DLD1 (cell line): ENCODE results near the gene PTPRC.

ENCODE experiments used
- in situ Hi-C: cut with HindIII; loops from 2 replicates; pipeline ENCODE4 v1.10.0; 2017; ENCODE audit warnings: low sequenced_read_pairs

PTPRC gene

GRCh38 chr1:198672124-198672523 is 33.3 kb downstream of the PTPRC start:
- in situ Hi-C loops, result no loop called here

DNA sequence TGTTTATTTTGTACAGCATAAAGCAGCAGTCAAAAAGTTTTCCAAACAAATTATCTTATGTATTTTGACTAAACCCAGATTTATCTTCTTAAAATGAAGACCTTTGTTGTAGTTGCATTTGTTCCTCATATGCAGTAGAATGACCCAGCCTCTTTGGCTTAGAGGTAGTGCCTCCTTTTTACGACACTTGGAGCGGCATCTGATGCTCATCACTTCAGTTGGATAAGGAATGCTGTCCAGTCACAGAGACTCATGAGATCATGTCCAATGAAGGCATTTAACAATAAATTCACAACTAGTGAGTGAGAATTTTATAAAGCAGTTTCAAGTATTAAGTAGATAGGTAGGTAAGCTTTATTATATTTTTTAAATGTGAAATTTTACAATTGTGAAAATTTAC is 35.2 kb downstream of the PTPRC start:
- in situ Hi-C loops, result no loop called here

GRCh38 chr1:198676253-198676652 is 37.4 kb downstream of the PTPRC start:
- in situ Hi-C loops, result no loop called here

DNA sequence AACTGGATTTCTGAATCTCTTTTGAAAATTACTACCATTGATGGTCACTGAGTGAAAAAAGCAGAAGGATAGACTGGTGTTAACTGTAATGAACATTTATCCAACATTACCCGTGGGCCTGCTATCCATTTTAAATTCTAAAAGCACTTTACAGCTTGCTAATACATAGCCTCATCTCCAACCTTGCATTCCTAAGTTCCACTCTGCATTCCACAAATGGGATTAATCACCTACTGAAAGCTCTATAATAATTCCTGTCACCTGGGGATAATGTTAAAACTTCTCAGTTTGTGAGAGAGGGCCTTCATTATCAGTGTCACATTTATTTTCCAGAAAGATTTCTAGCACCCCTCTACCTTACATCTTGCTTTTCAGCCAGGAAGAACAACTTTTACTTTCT is 38.2 kb downstream of the PTPRC start:
- in situ Hi-C loops, result no loop called here

DNA sequence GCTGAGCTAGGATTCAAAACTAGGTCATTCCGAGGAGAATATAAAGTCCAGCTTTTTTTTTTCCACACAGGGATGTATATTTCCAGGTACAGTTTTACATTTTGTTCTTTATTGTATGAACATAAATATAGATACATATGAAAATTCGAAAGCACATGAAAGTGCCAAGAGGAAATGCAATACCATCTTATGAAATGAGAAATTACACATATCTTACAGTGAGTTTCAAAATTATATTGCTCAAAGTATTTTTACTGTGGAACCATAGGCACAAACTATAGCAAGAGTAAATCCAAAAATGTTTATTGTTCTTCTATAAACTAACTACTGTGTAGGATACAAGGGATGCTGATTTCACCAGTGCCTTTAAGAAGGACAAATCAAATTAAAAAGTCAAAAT is 39.0 kb downstream of the PTPRC start:
- in situ Hi-C loops, result no loop called here

- in situ Hi-C loops, result no loop called here
Measured at GRCh38 chr1:198678301-198678836, 39.5 kb downstream of the PTPRC start.

DNA sequence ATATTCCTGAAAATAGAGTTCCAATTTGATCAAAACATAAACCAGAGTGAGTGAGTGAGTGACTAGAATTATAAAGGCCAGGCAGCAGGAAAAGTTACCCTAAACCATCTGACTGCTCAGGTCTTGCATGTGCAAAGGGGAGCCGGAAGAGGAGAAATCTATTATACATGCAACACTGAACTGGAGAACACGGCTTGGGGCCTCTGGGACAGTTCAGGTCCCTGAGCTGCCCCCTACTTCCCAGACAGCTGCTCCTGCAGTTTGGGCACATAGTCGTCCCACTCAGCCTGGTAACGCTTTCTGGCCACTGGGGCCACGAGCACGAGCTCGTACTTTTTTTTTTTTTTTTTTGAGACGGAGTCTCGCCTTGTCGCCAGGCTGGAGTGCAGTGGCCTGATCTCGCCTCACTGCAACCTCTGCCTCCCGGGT is 40.1 kb downstream of the PTPRC start:
- in situ Hi-C loops, result no loop called here

GRCh38 chr1:198679535-198680173 is 40.8 kb downstream of the PTPRC start:
- in situ Hi-C loops, result no loop called here

- in situ Hi-C loops, result no loop called here
Measured at GRCh38 chr1:198680174-198680875, 41.5 kb downstream of the PTPRC start.

DNA sequence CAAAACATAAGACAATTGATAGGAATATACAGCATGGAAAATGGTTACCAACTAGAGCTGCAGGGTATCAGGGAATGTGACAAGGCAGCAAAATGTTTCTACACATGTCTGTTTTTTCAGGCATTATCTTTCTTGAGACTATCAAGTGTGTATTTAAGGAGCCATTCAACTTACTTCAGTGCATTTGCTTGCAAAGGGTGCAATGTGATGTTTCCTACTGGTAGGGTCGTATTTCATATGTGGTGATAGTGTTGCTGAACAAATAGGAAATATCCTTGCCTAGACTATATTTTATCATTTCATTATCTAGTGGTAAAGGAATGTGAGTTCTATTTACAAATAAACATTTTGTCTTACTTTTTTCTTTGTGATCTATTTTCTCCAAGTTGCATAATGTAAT is 42.4 kb downstream of the PTPRC start:
- in situ Hi-C loops, result no loop called here

DNA sequence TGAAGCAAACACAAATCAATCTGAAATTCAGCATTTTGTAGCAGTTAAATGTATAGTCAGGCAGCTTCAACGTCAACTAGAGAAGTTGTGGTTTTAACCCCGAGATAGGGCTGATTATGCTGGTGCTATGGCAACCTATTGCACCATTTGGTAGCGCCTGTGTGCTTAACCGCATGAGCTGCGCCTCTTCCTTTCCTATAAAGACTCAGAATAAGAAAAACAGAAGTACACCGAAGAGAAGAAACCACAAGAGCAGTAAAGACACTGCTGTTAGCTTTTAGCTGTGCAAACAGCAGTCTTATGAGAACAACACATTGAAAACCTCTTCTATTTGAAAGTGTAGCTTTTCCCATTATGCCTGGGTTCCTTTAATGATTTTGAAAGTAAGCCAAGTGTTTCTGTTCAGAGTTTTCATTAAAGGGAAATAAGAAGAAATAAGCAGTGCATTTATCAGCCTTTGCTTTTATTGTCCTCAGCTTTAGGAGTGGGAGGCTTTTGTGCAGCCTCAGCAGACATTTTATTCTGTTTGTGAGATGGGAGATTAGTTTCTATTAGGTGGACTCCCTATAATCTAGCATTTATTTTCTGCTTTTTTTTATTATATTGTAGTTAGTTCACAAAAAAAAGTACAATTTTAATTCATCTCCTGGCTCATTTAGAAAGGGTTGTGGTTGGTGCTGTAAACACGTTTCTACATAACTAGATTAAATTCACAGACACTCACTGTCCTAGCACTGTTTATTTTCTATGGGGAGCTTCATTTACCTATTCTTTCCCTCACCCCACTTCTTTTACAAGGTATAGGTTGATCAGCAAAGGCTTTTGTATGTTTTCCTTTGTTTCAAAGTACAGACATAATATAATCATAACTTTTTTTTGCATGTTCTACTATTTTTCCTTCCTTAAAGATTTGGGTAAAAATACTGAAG is 43.3 kb downstream of the PTPRC start:
- in situ Hi-C loops, result no loop called here

- in situ Hi-C loops, result no loop called here
Measured at GRCh38 chr1:198682850-198683249, 44.0 kb downstream of the PTPRC start.

GRCh38 chr1:198683449-198683848 is 44.6 kb downstream of the PTPRC start:
- in situ Hi-C loops, result no loop called here

GRCh38 chr1:198686069-198686728 is 47.4 kb downstream of the PTPRC start:
- in situ Hi-C loops, result no loop called here

GRCh38 chr1:198687429-198687828 is 48.6 kb downstream of the PTPRC start:
- in situ Hi-C loops, result no loop called here

DNA sequence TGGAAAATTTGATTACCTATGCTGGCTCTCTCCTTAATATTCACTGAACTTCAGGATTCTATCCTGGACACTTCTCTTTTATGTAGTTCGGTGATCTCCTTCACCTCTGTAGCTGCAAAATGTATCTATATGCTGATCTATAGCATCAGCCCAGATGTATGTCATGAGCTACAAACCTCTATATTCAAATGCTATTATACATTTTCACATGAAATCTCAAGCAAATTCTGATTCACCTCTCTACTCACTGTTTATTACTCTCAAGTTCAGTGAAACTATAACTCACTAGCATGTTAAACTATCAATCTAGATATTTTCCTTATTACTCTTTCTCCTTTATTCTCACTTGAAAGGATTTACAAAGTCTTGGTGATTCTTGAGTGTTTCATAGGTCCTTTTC is 52.2 kb downstream of the PTPRC start:
- in situ Hi-C loops, result no loop called here

DNA sequence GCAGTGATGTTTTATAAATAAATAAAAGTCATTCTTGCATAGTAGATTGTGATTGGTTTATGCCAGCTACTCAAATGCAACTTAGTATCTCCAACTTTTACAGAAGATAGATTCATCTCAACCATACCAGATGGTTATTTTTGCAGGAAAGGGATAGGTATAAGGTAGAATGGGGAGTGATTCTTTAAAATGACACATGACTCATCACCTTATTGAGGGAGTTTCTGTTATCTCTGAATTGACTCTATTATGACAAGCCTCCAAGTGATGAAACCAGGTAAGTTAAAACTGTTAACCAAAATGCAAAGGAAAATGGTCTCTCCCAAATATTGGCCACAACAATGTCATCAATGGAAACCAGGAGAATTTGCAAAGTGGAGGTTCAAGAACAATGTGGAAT is 54.5 kb downstream of the PTPRC start:
- in situ Hi-C loops, result no loop called here

- in situ Hi-C loops, result no loop called here
Measured at GRCh38 chr1:198694542-198694941, 55.7 kb downstream of the PTPRC start.

DNA sequence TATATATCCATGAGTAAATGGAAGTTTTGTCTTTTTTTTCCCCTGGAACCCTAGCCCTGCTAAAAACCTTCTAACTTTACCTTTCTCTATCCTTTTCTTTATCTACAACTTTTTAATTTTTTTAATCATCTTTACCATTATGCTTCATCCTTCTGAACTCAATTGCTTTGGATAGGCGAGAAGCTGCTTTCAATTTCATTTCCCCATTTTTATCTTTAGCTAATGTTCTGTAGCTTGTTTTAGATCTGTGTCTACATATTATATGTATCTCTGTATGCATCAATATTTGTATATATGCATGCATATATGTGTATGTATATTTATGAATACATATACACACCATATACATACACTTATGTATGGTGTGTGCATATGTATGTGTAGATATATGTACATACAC is 57.4 kb downstream of the PTPRC start:
- in situ Hi-C loops, result no loop called here

DNA sequence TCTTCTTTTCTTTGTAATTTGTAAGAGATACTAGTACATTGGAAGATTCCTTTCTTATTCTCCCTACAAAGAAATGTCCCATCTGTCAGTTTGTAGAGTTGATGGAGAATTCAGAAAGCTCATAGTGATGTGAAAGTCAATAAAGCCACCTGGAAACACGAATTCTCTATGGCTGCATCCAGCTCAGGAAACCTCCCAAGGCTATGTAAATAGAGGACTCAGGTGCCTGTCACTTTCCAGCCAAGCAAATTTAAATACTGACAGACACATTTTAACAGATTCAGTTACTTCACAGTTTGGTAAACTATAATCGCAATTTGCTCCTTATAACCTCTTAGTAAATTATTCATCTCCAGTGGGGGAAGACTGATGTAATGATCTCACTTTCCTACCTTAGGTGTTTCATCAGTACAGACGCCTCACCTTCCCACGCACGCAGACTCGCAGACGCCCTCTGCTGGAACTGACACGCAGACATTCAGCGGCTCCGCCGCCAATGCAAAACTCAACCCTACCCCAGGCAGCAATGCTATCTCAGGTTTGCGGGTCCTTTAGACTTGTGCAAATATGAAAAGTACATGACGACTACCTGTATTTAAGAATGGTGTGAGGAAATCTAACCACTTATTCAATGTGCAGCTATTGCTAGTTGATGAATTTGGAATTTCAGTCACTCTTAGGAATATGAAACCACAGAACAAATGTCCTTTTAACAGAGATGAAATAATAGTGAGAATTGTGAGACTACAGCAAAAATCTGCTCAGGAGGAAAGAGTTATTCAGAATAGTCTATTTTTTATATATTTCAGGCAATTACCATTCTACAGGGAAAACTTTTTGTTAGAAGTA is 60.6 kb downstream of the PTPRC start:
- in situ Hi-C loops, result no loop called here
